Measurements from ENCODE around the gene PIH1D2.
A peak's percentile ranks its signal among the peaks of the same experiment; 100 is the strongest.
"Not testable (repeated sequence)": the region's sequence is repeated elsewhere in the genome, so short reads cannot be mapped to it uniquely, and the experiment has no call there.

PIH1D2 gene

GRCh38 chr11:112051768-112052167 lies 22.0 kb downstream of the PIH1D2 start:
- DNase-seq: no peak

- DNase-seq: no peak
Measured at GRCh38 chr11:112050721-112051120, 23.1 kb downstream of the PIH1D2 start.

GRCh38 chr11:112049777-112050176 lies 24.0 kb downstream of the PIH1D2 start:
- no peak for DNase-seq

- DNase-seq: not testable (repeated sequence)
Measured at GRCh38 chr11:112048256-112048655, 25.6 kb downstream of the PIH1D2 start.

GRCh38 chr11:112046647-112047046 lies 27.2 kb downstream of the PIH1D2 start:
- DNase-seq: not testable (repeated sequence)

GRCh38 chr11:112044961-112045360 lies 28.9 kb downstream of the PIH1D2 start:
- no peak for DNase-seq

- DNase-seq: no peak
Measured at GRCh38 chr11:112042961-112043304, 30.9 kb downstream of the PIH1D2 start.

- DNase-seq: no peak
Measured at GRCh38 chr11:112042161-112042960, 31.5 kb downstream of the PIH1D2 start.

- no peak for DNase-seq
Measured at GRCh38 chr11:112037527-112037926, 36.3 kb downstream of the PIH1D2 start.

- DNase-seq: no peak
Measured at GRCh38 chr11:112033902-112034301, 39.9 kb downstream of the PIH1D2 start.

- DNase-seq: no peak
Measured at GRCh38 chr11:112029460-112029859, 44.4 kb downstream of the PIH1D2 start.

GRCh38 chr11:112026784-112027410 lies 46.9 kb downstream of the PIH1D2 start:
- DNase-seq: not testable (repeated sequence)

- peak; percentile 1 for DNase-seq
Measured at GRCh38 chr11:112025707-112026106, 48.1 kb downstream of the PIH1D2 start.

GRCh38 chr11:112024773-112025678 lies 48.8 kb downstream of the PIH1D2 start, which contains the start of gene DLAT:
TSS of gene DLAT (plus strand) at chr11:112025408. CDS start at chr11:112025473, 65 bp downstream.
- DNase-seq: peak; percentile 60

- no peak for DNase-seq
Measured at GRCh38 chr11:112024178-112024772, 49.5 kb downstream of the PIH1D2 start.

- no peak for DNase-seq
Measured at GRCh38 chr11:112023104-112023503, 50.7 kb downstream of the PIH1D2 start.

GRCh38 chr11:112019066-112019465 lies 54.8 kb downstream of the PIH1D2 start:
- no peak for DNase-seq

All from NCI-H2227 treated with DMSO at 0.1 percent for 48 hours (cell line).